GM13977 (cell line): ENCODE data around the gene HELZ.
"Not testable (repeated sequence)": the region's sequence is repeated elsewhere in the genome, so short reads cannot be mapped to it uniquely, and the experiment has no call there.

Experiments used
- DNase-seq: peaks from one replicate; pipeline ENCODE4 v3.0.0; 2012; ENCODE audit warnings: low spot score
- CTCF ChIP-seq: IDR thresholded peaks from 2 replicates; pipeline ENCODE4 v1.5.1; 2012; ENCODE audit warnings: mild to moderate bottlenecking, control low read depth; ENCODE audit not compliant: insufficient read depth; ENCODE audit errors: extremely low read depth, missing control alignments
- in situ Hi-C: fragments of 300-500 bp; cut with MboI; formaldehyde crosslinking; loops from one replicate; pipeline ENCODE4 v1.12.0; 2022; ENCODE audit warnings: low sequenced_read_pairs, low pct_unique_long_range_greater_than_20kb, mixed read lengths, inconsistent platforms; ENCODE audit not compliant: unreplicated experiment

Gene HELZ

GRCh38 chr17:67278363-67278762 lies 33.4 kb upstream of the HELZ start:
- no peak for DNase-seq
- in situ Hi-C loops = no loop called here
- TF ChIP-seq CTCF = no peak

- DNase-seq = no peak
- TF ChIP-seq CTCF = no peak
- in situ Hi-C loops = no loop called here
Observed at GRCh38 chr17:67276075-67276474, 31.1 kb upstream of the HELZ start.

- in situ Hi-C loops = no loop called here
- DNase-seq = no peak
- no peak for TF ChIP-seq CTCF
Observed at GRCh38 chr17:67274466-67274865, 29.5 kb upstream of the HELZ start.

GRCh38 chr17:67273900-67274299 lies 28.9 kb upstream of the HELZ start:
- DNase-seq = no peak
- in situ Hi-C loops = no loop called here
- no peak for TF ChIP-seq CTCF

- no peak for TF ChIP-seq CTCF
- peak; percentile 40 for DNase-seq
- in situ Hi-C loops = no loop called here
Observed at GRCh38 chr17:67272312-67273047, 27.5 kb upstream of the HELZ start.

GRCh38 chr17:67271187-67271586 lies 26.2 kb upstream of the HELZ start:
- in situ Hi-C loops, DNase-seq: not testable (repeated sequence)

GRCh38 chr17:67270416-67270815 lies 25.4 kb upstream of the HELZ start:
- no peak for DNase-seq
- in situ Hi-C loops = no loop called here
- TF ChIP-seq CTCF = no peak
